ENCODE data around the gene MFNG.
"Not testable (repeated sequence)": the region's sequence is repeated elsewhere in the genome, so short reads cannot be mapped to it uniquely, and the experiment has no call there.

MFNG gene

DNA sequence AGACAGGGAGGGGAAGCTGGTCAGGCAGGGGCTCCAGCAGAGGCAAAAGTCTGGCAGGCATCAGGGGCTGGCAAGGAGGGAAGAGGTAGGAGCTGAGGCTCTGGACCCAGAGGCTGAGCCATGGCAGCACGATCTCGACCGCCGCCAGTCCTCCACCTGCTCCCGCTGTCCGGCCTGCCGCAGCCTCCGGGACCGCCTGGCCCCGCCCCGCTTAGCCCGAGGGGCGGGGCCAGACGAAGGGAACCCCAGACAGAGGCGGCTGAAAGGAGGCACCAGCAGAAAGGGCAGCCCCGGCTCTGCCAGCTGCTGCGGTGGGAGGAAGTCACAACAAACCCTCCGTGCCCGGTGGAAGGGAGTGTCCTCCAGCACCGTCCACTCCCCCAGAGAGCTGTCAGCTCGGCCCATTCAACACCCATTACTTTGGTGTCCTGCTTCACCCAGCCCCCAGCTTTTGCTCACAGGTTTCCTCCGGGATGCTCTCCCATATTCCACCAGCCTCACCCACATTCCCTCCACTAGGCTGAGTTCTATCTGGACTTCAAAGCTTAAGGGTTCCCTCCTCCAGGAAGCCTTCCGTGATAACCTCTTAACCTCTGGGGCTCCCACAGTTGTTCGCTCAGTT lies at the start of gene MFNG:
Gene MFNG (minus strand): TSS at position 161 of the 622 bp plus-strand sequence. CDS start 207 bp downstream, outside the sequence.
- no peak for DNase-seq (ENCODE audit: low read depth)

- DNase-seq (ENCODE audit: low read depth): no peak
Observed at GRCh38 chr22:37535159-37535558, 49.0 kb upstream of the MFNG start.

GRCh38 chr22:37534445-37534844 lies 48.3 kb upstream of the MFNG start:
- DNase-seq (ENCODE audit: low read depth): no peak

- DNase-seq (ENCODE audit: low read depth): peak; percentile 53
Observed at GRCh38 chr22:37533995-37534394, 47.8 kb upstream of the MFNG start.

- no peak for DNase-seq (ENCODE audit: low read depth)
Observed at GRCh38 chr22:37529652-37530345, 43.6 kb upstream of the MFNG start.

- not testable (repeated sequence) for DNase-seq (ENCODE audit: low read depth)
Observed at GRCh38 chr22:37527952-37528351, 41.8 kb upstream of the MFNG start.

GRCh38 chr22:37527081-37527752 lies 41.0 kb upstream of the MFNG start:
- DNase-seq (ENCODE audit: low read depth): not testable (repeated sequence)

DNA sequence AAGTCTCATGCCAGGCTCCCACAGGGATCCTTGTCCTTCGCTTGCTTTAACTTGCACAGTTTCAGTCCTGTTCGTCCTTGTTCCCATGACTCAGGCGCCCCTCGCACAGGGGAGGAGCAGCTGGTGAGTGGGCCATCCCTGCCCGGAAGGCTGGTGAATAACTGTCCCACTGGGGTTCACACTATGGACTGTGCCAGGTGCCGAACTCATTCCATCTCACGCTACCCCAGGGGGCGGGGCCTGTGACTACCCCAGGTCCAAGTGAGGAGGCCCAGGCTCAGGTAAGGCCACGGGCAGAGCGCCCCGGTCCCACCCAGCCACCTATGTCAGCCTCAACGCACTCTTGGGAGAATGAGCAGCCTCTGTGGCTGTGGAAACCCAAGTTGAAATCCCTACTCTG lies 40.2 kb upstream of the MFNG start:
- DNase-seq (ENCODE audit: low read depth): no peak

DNA sequence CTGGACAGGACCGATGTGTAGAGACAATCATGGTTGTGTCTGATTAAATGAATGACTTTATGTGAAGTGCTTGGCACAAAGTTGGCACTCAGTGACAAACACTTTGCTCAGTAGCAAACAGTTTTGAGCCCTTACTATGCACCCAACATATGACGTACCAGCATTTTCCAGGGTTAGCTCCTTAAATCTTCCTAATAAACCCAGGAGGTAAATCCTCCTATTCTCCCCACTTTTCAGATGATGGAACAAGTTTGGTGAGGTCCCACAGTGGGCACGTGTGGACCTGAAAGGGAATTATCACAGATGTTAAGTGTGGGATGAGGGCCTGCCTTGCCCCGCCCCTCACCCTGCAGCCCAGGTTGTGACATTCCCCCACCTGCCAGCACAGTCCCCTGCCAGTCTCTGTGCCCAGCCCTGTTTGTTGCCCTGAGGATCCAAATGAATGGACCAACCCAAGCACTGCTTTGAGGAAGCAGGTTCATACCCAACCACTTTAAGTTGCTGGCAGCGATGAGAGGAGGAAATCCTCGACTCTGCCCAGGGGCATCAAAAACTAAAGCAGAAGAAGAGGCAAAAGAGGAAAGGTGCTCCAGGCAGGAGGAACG lies 39.7 kb upstream of the MFNG start:
- DNase-seq (ENCODE audit: low read depth): no peak

DNA sequence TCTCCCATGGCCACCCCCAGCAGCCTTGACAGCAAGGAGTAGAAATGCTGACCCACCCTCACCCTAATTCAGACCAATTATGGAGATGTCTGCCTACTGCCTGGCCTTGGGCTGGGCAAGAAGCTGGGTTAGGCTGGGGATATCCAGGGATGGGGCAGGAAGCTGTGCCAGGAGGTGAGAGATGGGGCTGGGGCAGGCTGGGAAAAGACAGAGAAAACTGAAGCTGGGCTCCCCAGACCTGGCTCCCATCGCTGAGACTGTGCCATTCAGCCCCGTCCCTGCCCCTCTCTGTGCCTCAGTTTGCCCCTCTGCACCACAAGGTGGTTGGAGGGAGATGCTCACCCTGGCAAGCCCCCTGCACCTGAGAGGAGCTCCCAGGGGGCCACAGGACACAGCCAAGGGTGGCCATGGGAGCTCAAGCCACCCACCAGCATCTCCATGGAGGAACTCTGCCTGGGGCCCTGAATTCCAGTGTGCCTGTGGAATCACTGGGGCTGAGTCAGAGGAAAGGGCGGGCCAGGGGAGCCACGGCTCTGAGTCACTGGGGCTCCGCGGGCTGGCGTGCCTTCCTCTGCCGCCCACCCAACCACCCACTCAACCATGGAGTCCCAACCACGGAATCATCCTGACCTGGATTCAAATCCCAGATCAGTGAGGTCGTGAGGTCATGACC lies 39.0 kb upstream of the MFNG start:
- DNase-seq (ENCODE audit: low read depth): peak; percentile 55

DNA sequence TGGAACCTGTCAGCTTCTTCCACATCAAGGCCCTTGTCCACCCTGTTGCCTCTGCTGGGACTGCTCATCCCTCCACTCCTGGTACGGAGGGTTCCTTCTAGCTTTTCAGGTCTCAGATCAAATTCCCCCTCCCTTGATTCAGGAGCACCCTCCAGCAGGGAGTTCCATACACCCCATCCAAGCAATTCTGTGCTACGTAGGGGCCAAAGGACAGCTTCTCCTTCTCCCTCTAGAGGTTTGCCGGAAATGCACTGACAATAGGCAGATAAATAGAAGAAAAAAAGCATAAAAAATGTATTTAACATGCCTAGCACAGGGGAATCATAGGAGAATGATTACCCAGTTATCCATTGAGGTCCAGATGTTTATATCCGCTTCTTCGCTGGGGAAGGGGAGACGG lies 36.3 kb upstream of the MFNG start:
- no peak for DNase-seq (ENCODE audit: low read depth)

GRCh38 chr22:37521236-37521739 lies 35.1 kb upstream of the MFNG start:
- DNase-seq (ENCODE audit: low read depth): no peak

GRCh38 chr22:37520776-37521191 lies 34.6 kb upstream of the MFNG start:
- DNase-seq (ENCODE audit: low read depth): no peak

GRCh38 chr22:37519268-37520195 lies 33.3 kb upstream of the MFNG start, which contains the start of gene CARD10:
TSS of gene CARD10 (minus strand) at chr22:37519415. CDS start at chr22:37519200, 215 bp downstream.
- no peak for DNase-seq (ENCODE audit: low read depth)

- DNase-seq (ENCODE audit: low read depth): no peak
Observed at GRCh38 chr22:37518509-37519267, 32.5 kb upstream of the MFNG start.

GRCh38 chr22:37517826-37518450 lies 31.8 kb upstream of the MFNG start:
- DNase-seq (ENCODE audit: low read depth): no peak

GRCh38 chr22:37516456-37516855 lies 30.3 kb upstream of the MFNG start:
- no peak for DNase-seq (ENCODE audit: low read depth)

- DNase-seq (ENCODE audit: low read depth): no peak
Observed at GRCh38 chr22:37515901-37516300, 29.7 kb upstream of the MFNG start.

DNA sequence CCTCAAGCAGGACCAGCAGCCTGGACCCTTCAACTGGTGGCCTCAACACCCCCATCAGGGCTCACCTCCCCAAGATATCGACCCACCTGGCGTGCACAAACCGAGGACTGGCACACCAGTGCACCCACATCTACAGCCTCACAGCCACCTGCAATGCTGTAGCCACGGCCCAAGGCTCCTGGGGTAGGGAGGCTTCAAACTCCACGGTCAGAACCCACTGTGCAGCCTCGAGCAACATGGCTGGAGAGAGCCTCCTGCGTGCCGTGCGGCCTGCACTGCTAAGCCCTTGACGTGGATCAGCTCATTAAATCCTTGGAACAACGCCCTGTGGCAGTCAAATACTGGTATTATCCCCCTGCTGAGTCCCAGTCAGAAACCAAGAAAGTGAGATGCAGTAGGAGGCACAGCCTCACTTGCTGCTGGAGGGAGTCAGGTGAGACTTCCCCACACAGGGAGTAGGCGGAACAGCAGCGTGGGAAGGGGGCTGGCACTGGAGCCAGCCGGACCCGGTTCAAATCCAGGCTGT lies 28.4 kb upstream of the MFNG start:
- no peak for DNase-seq (ENCODE audit: low read depth)

Measured in non-pigmented ciliary epithelial cell (primary cell).